GM19023 (cell line): ENCODE data around the gene BAZ1B.
A peak's percentile ranks its signal among the peaks of the same experiment; 100 is the strongest.
"Not testable (repeated sequence)": the region's sequence is repeated elsewhere in the genome, so short reads cannot be mapped to it uniquely, and the experiment has no call there.

Source experiments
- ATAC-seq: cut with Tn5 transposase; IDR thresholded peaks from one replicate; pipeline ENCODE4 v1.9.1; 2021; ENCODE audit warnings: mild to moderate bottlenecking, moderate library complexity; ENCODE audit not compliant: unreplicated experiment

Gene BAZ1B

GRCh38 chr7:73447121-73447733 lies 74.9 kb downstream of the BAZ1B start:
- ATAC-seq = no peak

- no peak for ATAC-seq
These were observed 75.4 kb downstream of the BAZ1B start for GRCh38 chr7:73446682-73447081.

DNA sequence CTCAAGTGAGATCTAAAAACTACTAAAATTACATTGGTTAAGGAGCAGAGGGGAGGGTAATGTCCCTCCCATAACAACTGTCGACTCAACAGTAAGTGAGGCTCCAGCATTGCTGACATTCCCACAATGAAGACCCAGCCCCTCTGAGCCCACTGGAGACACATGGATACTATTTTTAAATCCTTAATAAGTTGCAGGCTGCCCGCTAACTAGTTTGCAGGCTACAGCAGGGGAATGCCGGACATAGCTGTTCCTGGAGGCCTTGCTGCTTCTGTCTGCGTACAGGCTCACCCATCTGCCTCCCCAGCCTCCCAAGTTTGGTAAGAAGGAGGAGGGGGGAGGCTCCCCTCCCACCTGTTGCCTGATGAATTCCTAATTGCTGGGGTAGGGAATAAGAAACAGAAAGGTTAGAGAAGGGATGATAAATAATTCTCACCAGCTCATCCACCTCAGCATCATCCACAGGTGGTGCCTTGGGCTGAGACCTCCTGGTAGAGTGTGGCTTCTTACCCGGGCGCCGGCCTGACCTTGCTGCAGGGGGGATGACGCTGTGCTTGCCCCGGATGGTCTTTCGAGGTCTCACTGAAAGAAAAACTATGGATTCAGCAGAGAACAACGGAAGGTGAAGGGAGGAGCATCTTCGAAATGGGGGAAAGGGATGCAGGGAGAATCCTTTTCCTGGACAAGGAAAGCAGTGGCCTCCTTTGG lies 78.4 kb downstream of the BAZ1B start:
- ATAC-seq = no peak

DNA sequence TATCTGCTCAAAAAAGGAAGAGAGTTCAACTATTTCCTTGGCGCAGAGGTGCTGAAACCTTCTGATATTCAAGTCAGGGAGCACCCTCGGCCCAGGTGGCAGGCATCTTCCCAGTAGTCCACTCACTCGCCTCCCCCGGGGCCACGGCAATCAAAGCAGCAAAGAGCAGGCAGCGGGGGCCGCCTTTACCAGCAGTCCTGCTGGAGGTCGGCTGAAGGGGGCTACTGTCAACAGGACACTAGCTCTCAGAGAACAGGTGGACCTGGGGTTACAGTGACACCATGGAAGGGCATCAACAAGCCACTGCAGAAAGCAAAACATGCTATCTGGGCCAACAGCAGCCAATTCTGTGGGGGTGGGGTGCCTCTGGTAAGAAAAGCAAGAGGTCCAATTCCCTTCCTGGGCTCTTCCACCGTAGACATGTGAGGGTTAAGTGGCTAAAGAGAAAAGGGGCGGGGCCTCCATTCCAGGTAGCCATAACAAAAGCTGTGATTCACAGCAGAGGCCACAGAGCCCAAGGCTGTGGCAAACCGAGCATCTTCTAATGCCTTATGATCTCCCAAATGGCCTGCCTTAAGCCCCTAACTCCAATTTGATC lies 79.1 kb downstream of the BAZ1B start:
- no peak for ATAC-seq

DNA sequence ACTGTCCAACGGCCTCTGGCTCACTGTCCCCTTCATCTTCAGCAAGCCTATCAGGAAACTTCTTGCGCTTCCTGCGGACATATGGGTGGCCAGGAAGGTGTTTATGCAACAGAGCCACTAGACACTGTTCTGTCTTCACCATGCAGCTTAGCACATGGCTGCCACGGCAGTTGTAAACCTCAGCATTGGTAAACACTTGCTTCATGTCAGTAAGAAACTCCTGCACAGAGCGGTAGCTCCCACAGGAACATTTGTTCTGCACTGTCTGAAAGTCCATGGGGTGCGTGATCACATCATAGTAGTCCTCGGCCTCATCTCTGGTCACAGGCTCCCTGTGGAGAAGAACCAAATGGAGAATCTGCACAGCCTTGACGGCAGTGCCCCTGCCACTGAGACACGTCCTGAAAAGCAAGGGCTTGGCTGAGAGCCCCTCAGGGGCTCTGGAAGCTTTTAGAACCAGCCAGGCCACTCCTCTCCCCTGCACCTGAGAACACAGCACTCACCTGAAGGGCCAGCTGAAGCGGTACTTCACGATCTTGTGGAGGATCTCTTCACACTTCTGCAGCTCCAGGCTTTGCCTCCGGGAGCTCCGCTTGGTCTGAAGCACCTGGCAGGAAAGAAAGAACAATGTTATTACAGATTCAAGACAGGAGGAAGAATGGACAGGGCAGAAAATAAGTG lies 79.7 kb downstream of the BAZ1B start:
- no peak for ATAC-seq

DNA sequence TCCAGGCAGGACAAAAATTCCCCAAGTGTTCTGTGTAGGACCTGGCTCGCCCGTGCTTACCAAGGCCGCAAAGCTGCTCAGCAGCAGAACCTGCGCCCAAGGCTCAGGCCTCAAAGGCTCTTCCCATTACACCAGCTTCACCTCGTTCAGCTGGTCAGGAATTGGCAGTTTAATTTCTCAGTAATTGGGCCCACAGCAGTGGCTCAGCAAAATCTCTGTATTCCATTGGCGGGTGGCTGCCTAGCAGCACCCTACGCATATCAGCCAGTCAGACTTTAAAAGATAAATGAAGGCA lies 82.7 kb downstream of the BAZ1B start:
- no peak for ATAC-seq

DNA sequence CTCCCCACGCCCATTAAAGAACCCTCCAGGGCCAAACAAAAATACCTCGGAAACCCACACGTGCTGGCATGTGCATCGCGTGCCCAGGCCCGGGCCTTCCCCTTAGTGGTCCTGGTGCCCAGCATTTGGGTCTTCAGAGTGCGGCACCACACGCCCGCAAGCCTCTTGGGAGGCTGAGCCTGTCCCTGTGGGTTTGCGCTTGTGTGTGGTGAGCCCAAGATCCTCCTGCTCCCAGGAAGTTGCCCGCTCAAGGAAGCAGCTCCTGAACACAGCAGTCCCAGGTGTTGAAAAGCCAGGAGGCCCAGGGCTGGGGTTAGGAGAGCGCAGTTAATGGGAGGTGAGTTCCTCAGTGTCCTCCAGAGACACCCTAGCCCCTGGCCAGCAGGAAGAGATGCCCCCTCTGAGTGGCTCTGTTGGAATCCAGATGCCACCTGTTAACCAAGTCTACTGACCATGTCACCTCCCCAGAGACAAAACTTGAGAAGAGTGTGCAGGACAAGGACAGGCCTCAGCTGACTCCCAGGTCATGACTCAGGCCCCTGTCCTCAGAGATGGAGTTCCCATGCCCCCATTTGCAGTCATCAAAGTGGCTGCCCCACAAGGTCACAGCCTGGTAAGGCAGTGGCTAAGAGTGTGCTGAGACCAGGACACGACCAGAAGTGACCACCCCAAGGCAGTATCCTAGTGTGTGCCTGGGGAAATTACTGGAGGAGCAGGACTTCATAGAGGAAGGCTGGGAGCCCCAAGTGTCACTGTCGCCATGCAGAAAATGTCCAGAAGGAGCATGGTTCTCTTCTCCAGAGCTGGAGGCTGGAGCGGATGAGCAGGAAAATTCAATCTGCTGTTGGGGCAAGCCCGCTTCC lies 83.3 kb downstream of the BAZ1B start:
- no peak for ATAC-seq

DNA sequence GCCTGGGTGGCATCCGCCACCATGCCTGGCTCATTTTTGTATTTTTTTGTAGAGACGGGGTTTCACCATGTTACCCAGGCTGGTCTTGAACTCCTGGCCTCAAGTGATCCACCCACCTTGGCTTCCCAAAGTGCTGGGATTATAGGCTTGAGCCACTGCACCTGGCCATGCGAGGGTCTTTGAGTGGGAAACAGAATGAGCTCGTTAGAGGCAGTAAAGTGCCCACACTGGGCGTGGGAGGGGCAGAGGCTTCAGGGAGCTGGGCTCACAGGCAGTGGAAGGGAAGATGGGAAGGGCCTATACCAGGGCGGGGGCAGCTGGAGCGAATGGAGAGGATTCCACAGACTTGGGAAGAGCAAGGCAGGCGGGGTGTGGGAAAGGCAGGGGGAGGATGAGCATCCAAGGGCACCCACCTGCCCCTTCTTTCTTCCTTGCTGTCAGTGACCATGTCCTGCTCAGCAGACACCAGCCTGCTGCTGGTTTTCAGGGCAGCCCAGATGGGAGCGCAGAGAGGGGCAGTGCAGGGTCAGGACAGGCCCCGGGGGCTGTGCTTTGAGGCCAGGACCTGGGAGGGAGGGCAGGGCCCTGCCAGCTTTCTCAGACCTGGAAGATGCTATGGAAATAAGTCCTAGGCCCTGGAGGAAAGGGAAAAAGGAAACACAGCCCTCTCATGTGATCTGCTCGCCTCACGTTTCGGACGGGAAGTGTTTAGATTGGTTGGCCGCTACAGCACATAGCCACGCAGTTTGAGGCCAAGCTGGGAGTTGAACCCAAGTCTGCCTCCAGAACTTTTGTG lies 84.3 kb downstream of the BAZ1B start:
- no peak for ATAC-seq

- ATAC-seq = no peak
These were observed 85.0 kb downstream of the BAZ1B start for GRCh38 chr7:73437091-73437490.

DNA sequence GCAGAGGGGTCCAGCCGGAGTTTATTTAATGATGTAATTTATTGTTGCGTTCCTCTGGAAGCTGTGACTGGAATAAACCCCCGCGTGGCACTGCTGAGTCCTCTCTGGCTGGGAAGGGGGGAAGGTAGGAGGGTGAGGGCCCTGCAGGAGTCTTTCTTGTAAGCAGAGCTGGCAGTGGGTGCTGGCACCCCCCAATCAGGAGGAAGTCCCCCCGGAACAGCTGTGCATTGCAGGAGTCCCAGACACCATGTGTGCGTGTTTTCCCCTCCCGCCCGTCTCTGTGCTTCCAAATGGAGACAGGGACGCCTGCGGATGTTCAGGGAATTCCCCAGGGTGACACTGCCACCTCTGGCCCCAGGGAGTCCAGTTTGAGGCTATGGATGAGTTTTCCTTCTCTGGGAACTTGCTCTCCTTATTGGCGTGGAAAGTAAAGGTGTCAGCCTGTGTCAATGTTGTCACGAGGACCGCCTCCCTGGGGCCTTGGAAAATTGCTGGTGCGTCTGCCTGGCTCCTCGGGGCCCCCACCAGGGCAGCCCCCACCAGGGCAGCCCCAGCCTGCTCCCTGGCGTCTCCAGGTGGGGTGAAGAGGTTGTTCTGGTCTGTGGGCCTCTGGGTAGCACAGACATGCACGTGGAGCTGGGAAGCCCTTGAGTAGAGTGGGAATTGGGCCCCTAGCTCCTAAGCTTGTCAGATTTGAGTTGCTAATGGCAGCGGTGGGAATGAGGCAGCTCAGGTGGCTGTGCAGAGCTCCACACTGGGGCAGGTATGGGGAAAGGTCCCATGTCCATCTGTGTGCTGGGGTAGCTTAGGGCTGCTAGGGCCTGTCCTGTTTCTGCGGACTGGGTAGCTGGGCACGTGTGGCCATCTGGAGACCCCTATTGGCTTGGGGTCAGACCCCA lies 85.8 kb downstream of the BAZ1B start:
- no peak for ATAC-seq

- no peak for ATAC-seq
These were observed 86.6 kb downstream of the BAZ1B start for GRCh38 chr7:73435471-73436009.

DNA sequence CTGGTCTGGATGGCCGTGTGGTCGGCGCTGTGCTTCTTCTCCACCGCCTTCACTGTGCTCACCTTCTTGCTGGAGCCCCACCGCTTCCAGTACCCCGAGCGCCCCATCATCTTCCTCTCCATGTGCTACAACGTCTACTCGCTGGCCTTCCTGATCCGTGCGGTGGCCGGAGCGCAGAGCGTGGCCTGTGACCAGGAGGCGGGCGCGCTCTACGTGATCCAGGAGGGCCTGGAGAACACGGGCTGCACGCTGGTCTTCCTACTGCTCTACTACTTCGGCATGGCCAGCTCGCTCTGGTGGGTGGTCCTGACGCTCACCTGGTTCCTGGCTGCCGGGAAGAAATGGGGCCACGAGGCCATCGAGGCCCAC lies 87.4 kb downstream of the BAZ1B start:
- no peak for ATAC-seq

DNA sequence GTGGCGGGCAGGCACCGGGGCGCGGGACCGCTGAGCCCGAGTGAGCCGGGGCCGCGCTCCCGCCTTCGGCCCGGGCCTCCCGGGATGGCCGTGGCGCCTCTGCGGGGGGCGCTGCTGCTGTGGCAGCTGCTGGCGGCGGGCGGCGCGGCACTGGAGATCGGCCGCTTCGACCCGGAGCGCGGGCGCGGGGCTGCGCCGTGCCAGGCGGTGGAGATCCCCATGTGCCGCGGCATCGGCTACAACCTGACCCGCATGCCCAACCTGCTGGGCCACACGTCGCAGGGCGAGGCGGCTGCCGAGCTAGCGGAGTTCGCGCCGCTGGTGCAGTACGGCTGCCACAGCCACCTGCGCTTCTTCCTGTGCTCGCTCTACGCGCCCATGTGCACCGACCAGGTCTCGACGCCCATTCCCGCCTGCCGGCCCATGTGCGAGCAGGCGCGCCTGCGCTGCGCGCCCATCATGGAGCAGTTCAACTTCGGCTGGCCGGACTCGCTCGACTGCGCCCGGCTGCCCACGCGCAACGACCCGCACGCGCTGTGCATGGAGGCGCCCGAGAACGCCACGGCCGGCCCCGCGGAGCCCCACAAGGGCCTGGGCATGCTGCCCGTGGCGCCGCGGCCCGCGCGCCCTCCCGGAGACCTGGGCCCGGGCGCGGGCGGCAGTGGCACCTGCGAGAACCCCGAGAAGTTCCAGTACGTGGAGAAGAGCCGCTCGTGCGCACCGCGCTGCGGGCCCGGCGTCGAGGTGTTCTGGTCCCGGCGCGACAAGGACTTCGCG lies 88.0 kb downstream of the BAZ1B start:
- peak; percentile 19 for ATAC-seq

GRCh38 chr7:73432676-73433075 lies 89.4 kb downstream of the BAZ1B start:
- ATAC-seq = no peak

DNA sequence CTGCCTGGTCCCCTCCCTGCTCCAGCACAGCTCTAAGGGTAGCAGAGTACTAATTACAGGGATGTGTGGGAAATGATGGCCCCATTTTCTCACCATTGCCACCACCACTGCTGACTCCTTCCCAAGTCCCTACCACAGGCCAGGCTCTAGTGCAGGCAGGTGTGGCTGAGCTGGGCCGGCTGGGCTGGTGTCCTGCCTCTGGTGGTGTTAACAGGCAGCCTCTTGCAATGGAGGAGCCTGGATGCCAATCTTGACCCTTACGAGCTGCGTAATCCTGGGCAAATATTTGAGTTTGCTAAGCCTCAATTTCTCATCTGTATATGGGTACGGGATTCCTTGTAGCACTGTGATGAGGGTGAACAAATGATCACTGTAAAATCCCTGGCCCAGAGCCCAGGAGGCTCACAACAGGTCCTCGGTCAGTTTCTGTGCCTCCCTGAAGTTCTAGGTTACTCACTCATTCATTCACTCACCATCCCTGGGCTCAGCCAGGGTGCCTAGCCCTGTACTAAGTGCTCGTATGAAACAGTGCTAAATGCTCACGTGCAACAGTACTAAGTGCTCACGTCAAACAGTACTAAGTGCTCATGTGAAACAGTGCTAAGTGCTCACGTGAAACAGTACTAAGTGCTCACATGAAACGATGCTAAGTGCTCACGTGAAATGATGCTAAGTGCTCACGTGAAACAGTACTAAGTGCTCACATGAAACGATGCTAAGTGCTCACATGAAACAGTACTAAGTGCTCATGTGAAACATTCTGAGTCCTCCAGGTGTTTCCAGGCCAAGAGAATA lies 90.9 kb downstream of the BAZ1B start:
- no peak for ATAC-seq

GRCh38 chr7:73430540-73430939 lies 91.6 kb downstream of the BAZ1B start:
- ATAC-seq = not testable (repeated sequence)
